Body of pancreas (tissue), 4 donors: ENCODE measurements around the gene VPS9D1. TPM values are rescaled to one million over a fixed set of nuclear protein-coding genes. Genes with fewer than 3 reads are reported as not detected.
A peak's percentile ranks its signal among the peaks of the same experiment; 100 is the strongest.

Experiments used
- ATAC-seq: fragments of 150-250 bp; one replicate; pipeline ENCODE4 v1.9.1; 2016
- DNase-seq, 4 donors: peaks; one replicate each; pipeline ENCODE4 v3.0.0-alpha.2; 2019
- H3K27ac ChIP-seq, 4 donors: fragments of 200-600 bp; sonication (generic); 1 replicate in 3 of 4; 2 replicates in 1 of 4; pipeline versions ENCODE4 v1.5.1 to v1.6.1; 2016 to 2019; ENCODE audit warnings: mild to moderate bottlenecking in 1 of 4, mixed read lengths in 1 of 4, moderate library complexity in 1 of 4
- H3K27me3 ChIP-seq, 2 donors: fragments of 200-600 bp; sonication (generic); one replicate each; pipeline ENCODE4 v1.6.0; 2016; ENCODE audit warnings: mild to moderate bottlenecking in 1 of 2
- H3K36me3 ChIP-seq, 2 donors: fragments of 200-600 bp; sonication (generic); replicated peaks in 1 of 2; 2 replicates each; pipeline ENCODE4 v1.5.1; 2016; ENCODE audit warnings: low read depth in 2 of 2; ENCODE audit not compliant: insufficient read depth in 1 of 2
- H3K4me1 ChIP-seq: fragments of 200-600 bp; sonication (generic); one replicate; pipeline ENCODE4 v1.6.0; 2016
- H3K4me3 ChIP-seq, 2 donors: fragments of 200-600 bp; sonication (generic); 1 replicate in 1 of 2; 2 replicates in 1 of 2; pipeline ENCODE4 v1.5.1; 2016 to 2019
- H3K9me3 ChIP-seq, 3 donors: fragments of 200-600 bp; sonication (generic); 1 replicate in 2 of 3; 2 replicates in 1 of 3; pipeline ENCODE4 v1.5.1; 2016
- POLR2A ChIP-seq, 3 donors: fragments of 450-650 bp; IDR thresholded peaks; one replicate each; pipeline ENCODE4 v1.6.1; 2016; ENCODE audit warnings: antibody characterized with exemption in 3 of 3, mild to moderate bottlenecking in 2 of 3
- WGBS, 2 donors: methylation state at CpG; one replicate each; pipeline ENCODE4 v1.1.5; 2017; 5-methylcytosine and 5-hydroxymethylcytosine counted together
- intact Hi-C: fragments of 100-400 bp; cut with DNase I; formaldehyde crosslinking; loops from one replicate; pipeline ENCODE4 v1.15.1; 2023
- total RNA-seq, 2 donors: library from RNA; depleted of rRNA; stranded (reverse); fragments of >200 nt; gene quantifications; one replicate each; pipeline ENCODE4 v1.1.0, GENCODE V29; 2016
- TF ChIP-seq, protein P1 (sequence below), 7 experiments: fragments of 450-650 bp in 4 of 7; fragments of 200-600 bp in 3 of 7; sonication (generic) in 3 of 7; IDR thresholded peaks; one replicate each; pipeline ENCODE4 v1.5.1; 2016 to 2019; ENCODE audit warnings: antibody characterized with exemption in 7 of 7

Gene VPS9D1
- total RNA-seq: 10 to 100 TPM in 1 of 2 donors, 1 to 10 TPM in 1; 3.6 to 24.7 TPM

- H3K4me1 ChIP-seq: peaks cover 30% of the 10 kb centered on the region
- TF ChIP-seq, protein P1, sequence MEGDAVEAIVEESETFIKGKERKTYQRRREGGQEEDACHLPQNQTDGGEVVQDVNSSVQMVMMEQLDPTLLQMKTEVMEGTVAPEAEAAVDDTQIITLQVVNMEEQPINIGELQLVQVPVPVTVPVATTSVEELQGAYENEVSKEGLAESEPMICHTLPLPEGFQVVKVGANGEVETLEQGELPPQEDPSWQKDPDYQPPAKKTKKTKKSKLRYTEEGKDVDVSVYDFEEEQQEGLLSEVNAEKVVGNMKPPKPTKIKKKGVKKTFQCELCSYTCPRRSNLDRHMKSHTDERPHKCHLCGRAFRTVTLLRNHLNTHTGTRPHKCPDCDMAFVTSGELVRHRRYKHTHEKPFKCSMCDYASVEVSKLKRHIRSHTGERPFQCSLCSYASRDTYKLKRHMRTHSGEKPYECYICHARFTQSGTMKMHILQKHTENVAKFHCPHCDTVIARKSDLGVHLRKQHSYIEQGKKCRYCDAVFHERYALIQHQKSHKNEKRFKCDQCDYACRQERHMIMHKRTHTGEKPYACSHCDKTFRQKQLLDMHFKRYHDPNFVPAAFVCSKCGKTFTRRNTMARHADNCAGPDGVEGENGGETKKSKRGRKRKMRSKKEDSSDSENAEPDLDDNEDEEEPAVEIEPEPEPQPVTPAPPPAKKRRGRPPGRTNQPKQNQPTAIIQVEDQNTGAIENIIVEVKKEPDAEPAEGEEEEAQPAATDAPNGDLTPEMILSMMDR (IDR thresholded peaks at IDR 0.05): no peak
- peak; percentile 36 to 59 (median 50) for TF ChIP-seq POLR2A (IDR thresholded peaks at IDR 0.05)
- 1% methylated on average over 33 of the region's 103 CpGs; no CpG with 5 or more reads in 1 of the 2 donors for WGBS, 2 donors
- no peaks in the 10 kb centered on the region for H3K9me3 ChIP-seq
- no peaks in the 10 kb centered on the region for H3K27me3 ChIP-seq
- intact Hi-C loops: no loop called here
- DNase-seq (peak; percentile 78 to 88 (median 84)), ATAC-seq (peak; percentile 81)
- H3K4me3 ChIP-seq: peak within 1 kb of the TSS; percentile 52 to 90
- peak within 1 kb of the TSS; percentile 83 to 98 (median 88) for H3K27ac ChIP-seq
- H3K36me3 ChIP-seq: peaks cover 0 to 5% of the 10 kb centered on the region in 2 donors
Measured at GRCh38 chr16:89720813-89721545, at the start of gene VPS9D1, which contains the start of gene ZNF276. Gene VPS9D1, minus strand, starts transcription at chr16:89720898. Its CDS starts 37 bp downstream, at chr16:89720861. Gene ZNF276, plus strand, starts transcription at chr16:89721537. Its CDS starts 104 bp downstream, at chr16:89721641.

DNA sequence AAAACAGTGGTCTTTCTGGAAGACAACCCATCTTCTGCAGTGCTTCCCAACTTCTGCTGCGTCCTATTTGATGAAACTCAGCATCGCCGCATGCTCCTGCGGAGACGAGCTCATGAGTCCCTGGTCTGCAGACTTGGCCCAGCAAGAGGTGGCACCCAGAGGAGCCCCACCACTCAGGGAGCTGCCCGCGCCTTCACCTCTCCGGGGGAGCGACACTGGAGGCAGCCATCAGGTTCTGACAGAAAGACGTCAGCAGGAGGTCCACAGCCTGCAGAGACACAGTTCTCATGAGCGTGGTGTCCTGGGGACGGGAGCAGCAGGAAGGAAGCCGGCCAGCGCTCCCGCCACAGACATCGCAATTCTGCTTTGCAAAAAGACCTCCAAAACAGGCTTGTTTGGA lies 49.7 kb upstream of the VPS9D1 start:
- DNase-seq (no peak), ATAC-seq (no peak)
- H3K9me3 ChIP-seq: no peaks in the 10 kb centered on the region
- no peaks in the 10 kb centered on the region for H3K36me3 ChIP-seq
- no peaks in the 10 kb centered on the region for H3K27me3 ChIP-seq
- no peak for TF ChIP-seq POLR2A (IDR thresholded peaks at IDR 0.05)
- TF ChIP-seq, protein P1 (IDR thresholded peaks at IDR 0.05): no peak
- 96% methylated on average over 16 of the region's 16 CpGs; no CpG with 5 or more reads in 1 of the 2 donors for WGBS, 2 donors
- intact Hi-C loops: no loop called here
- no peak overlapping the region for H3K4me3 ChIP-seq
- no peak overlapping the region for H3K27ac ChIP-seq
- no peaks in the 10 kb centered on the region for H3K4me1 ChIP-seq

- Histone ChIP-seq H3K9me3 (no peaks in the 10 kb centered on the region), H3K36me3 (no peaks in the 10 kb centered on the region), H3K27me3 (no peaks in the 10 kb centered on the region), H3K27ac (peak overlapping the region in 1 of 4 donors; percentile 45), H3K4me1 (no peaks in the 10 kb centered on the region), H3K4me3 (no peak overlapping the region)
- no peak for DNase-seq
- no peak for ATAC-seq
- TF ChIP-seq POLR2A (IDR thresholded peaks at IDR 0.05): no peak
- TF ChIP-seq, protein P1 (IDR thresholded peaks at IDR 0.05): no peak
- intact Hi-C loops: no loop called here
- WGBS, 2 donors: 72 to 93% methylated on average over 5 to 10 of the region's 10 CpGs
Measured at GRCh38 chr16:89765292-89765830, 44.7 kb upstream of the VPS9D1 start.

DNA sequence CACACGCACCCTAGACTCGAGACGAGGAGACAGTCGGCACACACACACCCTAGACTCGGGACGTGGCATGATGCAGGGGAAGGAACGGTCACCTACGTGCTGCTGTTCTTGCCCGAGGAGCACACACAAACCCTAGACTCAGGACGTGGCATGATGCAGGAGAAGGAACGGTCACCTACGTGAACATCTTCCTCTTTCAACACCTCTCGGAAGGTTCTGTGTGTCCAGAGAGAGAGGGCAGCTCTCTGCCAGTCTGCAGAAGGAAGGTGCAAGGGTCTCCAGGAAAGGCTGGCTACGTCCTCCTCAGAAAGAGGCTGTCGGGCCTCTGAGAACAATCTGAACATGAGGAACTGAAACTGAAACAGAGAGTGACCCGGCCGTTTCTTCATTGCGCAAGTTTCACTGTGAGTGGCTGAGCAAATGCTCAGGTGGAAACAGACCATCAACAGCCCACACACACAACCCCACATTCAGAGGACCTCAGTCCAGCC lies 44.1 kb upstream of the VPS9D1 start:
- DNase-seq (peak in 3 of 4 donors; percentile 21 to 73 (median 22)), ATAC-seq (no peak)
- Histone ChIP-seq H3K36me3 (no peaks in the 10 kb centered on the region), H3K27ac (peak overlapping the region in 1 of 4 donors; percentile 45), H3K27me3 (no peaks in the 10 kb centered on the region), H3K9me3 (no peaks in the 10 kb centered on the region), H3K4me3 (no peak overlapping the region), H3K4me1 (no peaks in the 10 kb centered on the region)
- WGBS, 2 donors: 70 to 87% methylated on average over 9 to 18 of the region's 18 CpGs
- intact Hi-C loops: no loop called here
- peak in 1 of 3 donors; percentile 39 for TF ChIP-seq POLR2A (IDR thresholded peaks at IDR 0.05)
- TF ChIP-seq, protein P1 (IDR thresholded peaks at IDR 0.05): no peak
